Gastroesophageal sphincter (tissue), 4 donors: ENCODE measurements around the gene CD8B2. TPM values are rescaled to one million over a fixed set of nuclear protein-coding genes. Genes with fewer than 3 reads are reported as not detected.
A peak's percentile ranks its signal among the peaks of the same experiment; 100 is the strongest.
"Not testable (repeated sequence)": the region's sequence is repeated elsewhere in the genome, so short reads cannot be mapped to it uniquely, and the experiment has no call there.

Experiments used
- ATAC-seq: fragments of 150-250 bp; one replicate; pipeline ENCODE4 v1.9.1; 2016; ENCODE audit warnings: mild to moderate bottlenecking, moderate library complexity
- H3K27ac ChIP-seq, 4 donors: fragments of 200-600 bp; sonication (generic) in 3 of 4; 1 replicate in 3 of 4; 2 replicates in 1 of 4; pipeline ENCODE4 v1.5.1; 2016 to 2019
- H3K27me3 ChIP-seq: fragments of 200-600 bp; sonication (generic); one replicate; pipeline ENCODE4 v1.5.1; 2019
- H3K36me3 ChIP-seq, 2 donors: fragments of 200-600 bp; sonication (generic); one replicate each; pipeline ENCODE4 v1.5.1; 2019; ENCODE audit warnings: control low read depth in 1 of 2
- H3K4me1 ChIP-seq, 3 donors: fragments of 200-600 bp; sonication (generic); 1 replicate in 2 of 3; 2 replicates in 1 of 3; pipeline ENCODE4 v1.5.1; 2016 to 2019; ENCODE audit warnings: control low read depth in 2 of 3
- H3K4me3 ChIP-seq, 2 donors: fragments of 200-600 bp; sonication (generic); one replicate each; pipeline ENCODE4 v1.5.1; 2019; ENCODE audit warnings: mild to moderate bottlenecking in 1 of 2, moderate library complexity in 1 of 2
- H3K9me3 ChIP-seq, 3 donors: fragments of 200-600 bp; sonication (generic); one replicate each; pipeline ENCODE4 v1.5.1; 2017 to 2019; ENCODE audit warnings: control low read depth in 2 of 3
- EP300 ChIP-seq: sonication (generic); formaldehyde crosslinking; IDR thresholded peaks from one replicate; pipeline ENCODE4 v1.6.1; 2017; ENCODE audit warnings: antibody characterized with exemption, mild to moderate bottlenecking
- POLR2A ChIP-seq, 2 donors: fragments of 450-650 bp; IDR thresholded peaks; one replicate each; pipeline ENCODE4 v1.6.1; 2017; ENCODE audit warnings: antibody characterized with exemption in 2 of 2, mild to moderate bottlenecking in 2 of 2, moderate library complexity in 1 of 2
- POLR2AphosphoS5 ChIP-seq: sonication (generic); formaldehyde crosslinking; IDR thresholded peaks from one replicate; pipeline ENCODE4 v1.6.1; 2017; ENCODE audit warnings: antibody characterized with exemption
- WGBS, 2 donors: methylation state at CpG; one replicate each; pipeline ENCODE4 v1.1.5; 2018; ENCODE audit warnings: low coverage in 1 of 2; 5-methylcytosine and 5-hydroxymethylcytosine counted together
- total RNA-seq, 4 donors: library from RNA; depleted of rRNA; stranded (reverse); fragments of >200 nt; gene quantifications; one replicate each; pipeline ENCODE4 v1.1.0, GENCODE V29; 2016
- TF ChIP-seq, protein P1 (sequence below), 4 experiments: fragments of 200-600 bp in 2 of 4; fragments of 450-650 bp in 2 of 4; sonication (generic) in 1 of 4; IDR thresholded peaks; one replicate each; pipeline ENCODE4 v1.5.1; 2017 to 2019; ENCODE audit warnings: antibody characterized with exemption in 4 of 4, mild to moderate bottlenecking in 2 of 4, moderate library complexity in 2 of 4

The CD8B2 gene
- total RNA-seq, 4 donors from 2014 or later = 0.08 to 0.13 TPM; not detected in 2

GRCh38 chr2:106552921-106553320 lies 65.8 kb downstream of the CD8B2 start:
- H3K27ac ChIP-seq = no peak overlapping the region
- WGBS, 2 donors = 67 to 71% methylated on average over 3 to 6 of the region's 6 CpGs
- no peak overlapping the region for H3K4me3 ChIP-seq
- H3K36me3 ChIP-seq = no peaks in the 10 kb centered on the region
- no peaks in the 10 kb centered on the region for H3K9me3 ChIP-seq
- TF ChIP-seq POLR2A (IDR thresholded peaks at IDR 0.05) (no peak), EP300 (no peak), POLR2AphosphoS5 (no peak)
- TF ChIP-seq, protein P1, sequence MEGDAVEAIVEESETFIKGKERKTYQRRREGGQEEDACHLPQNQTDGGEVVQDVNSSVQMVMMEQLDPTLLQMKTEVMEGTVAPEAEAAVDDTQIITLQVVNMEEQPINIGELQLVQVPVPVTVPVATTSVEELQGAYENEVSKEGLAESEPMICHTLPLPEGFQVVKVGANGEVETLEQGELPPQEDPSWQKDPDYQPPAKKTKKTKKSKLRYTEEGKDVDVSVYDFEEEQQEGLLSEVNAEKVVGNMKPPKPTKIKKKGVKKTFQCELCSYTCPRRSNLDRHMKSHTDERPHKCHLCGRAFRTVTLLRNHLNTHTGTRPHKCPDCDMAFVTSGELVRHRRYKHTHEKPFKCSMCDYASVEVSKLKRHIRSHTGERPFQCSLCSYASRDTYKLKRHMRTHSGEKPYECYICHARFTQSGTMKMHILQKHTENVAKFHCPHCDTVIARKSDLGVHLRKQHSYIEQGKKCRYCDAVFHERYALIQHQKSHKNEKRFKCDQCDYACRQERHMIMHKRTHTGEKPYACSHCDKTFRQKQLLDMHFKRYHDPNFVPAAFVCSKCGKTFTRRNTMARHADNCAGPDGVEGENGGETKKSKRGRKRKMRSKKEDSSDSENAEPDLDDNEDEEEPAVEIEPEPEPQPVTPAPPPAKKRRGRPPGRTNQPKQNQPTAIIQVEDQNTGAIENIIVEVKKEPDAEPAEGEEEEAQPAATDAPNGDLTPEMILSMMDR (IDR thresholded peaks at IDR 0.05) = no peak
- no peaks in the 10 kb centered on the region for H3K4me1 ChIP-seq
- no peaks in the 10 kb centered on the region for H3K27me3 ChIP-seq
- no peak for ATAC-seq

DNA sequence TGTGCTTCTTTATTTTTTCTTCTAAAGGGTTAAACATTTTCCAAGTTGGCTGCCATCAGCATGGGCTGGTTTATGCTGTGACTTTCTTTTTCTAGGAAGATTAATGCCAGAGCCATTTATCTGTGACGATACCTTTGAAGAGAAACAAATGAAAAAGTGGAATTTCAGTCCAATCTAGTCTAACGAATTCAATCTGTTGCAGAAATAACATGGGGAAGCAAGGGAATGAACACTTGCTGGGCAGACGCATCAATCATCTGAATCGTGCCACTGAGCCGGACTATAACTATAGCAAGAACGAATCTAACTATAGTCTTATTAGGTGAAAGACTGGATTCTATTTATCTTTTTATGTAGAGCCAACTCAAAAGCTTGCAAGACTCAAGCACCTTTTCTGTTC lies 66.2 kb downstream of the CD8B2 start:
- TF ChIP-seq, protein P1 (IDR thresholded peaks at IDR 0.05) = no peak
- H3K9me3 ChIP-seq = no peaks in the 10 kb centered on the region
- no peaks in the 10 kb centered on the region for H3K36me3 ChIP-seq
- no peak overlapping the region for H3K27ac ChIP-seq
- no peaks in the 10 kb centered on the region for H3K4me1 ChIP-seq
- no peak overlapping the region for H3K4me3 ChIP-seq
- 58 to 65% methylated on average over 5 to 6 of the region's 6 CpGs for WGBS, 2 donors
- no peaks in the 10 kb centered on the region for H3K27me3 ChIP-seq
- no peak for ATAC-seq

- Histone ChIP-seq H3K9me3 (no peaks in the 10 kb centered on the region), H3K36me3 (no peaks in the 10 kb centered on the region), H3K4me3 (no peak overlapping the region), H3K27me3 (no peaks in the 10 kb centered on the region), H3K27ac (no peak overlapping the region), H3K4me1 (peaks cover 0 to 5% (median 0%) of the 10 kb centered on the region in 3 donors)
- TF ChIP-seq, protein P1 (IDR thresholded peaks at IDR 0.05) = no peak
- TF ChIP-seq EP300 (no peak), POLR2AphosphoS5 (no peak), POLR2A (IDR thresholded peaks at IDR 0.05) (no peak)
- no peak for ATAC-seq
- WGBS, 2 donors = 73 to 81% methylated on average over 5 to 6 of the region's 6 CpGs
Measured at GRCh38 chr2:106554411-106554810, 67.2 kb downstream of the CD8B2 start.

DNA sequence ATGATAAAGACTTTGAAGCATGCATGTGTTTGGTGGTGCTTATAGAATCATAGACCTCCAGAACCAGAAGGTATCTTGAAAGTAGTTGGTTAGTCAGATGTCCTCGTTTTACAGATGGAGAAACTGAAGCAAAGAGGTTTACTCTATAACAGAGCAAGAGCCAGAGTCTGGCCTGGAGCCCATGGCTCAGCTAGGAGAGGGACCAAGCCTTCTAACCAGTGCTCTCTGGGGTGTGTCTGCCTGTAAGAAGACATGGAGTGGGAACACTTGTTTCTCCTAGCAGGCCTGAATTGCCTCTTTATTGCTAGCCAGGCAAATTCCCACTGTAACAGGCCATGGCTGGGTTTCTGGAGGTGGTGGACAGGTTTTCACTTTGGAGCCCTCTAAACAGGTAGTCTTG lies 67.9 kb downstream of the CD8B2 start:
- H3K4me3 ChIP-seq = no peak overlapping the region
- no peak overlapping the region for H3K27ac ChIP-seq
- no peaks in the 10 kb centered on the region for H3K36me3 ChIP-seq
- no peaks in the 10 kb centered on the region for H3K27me3 ChIP-seq
- WGBS, 2 donors = 0% methylated on average over 1 of the region's 1 CpG
- no peak for TF ChIP-seq POLR2AphosphoS5
- TF ChIP-seq EP300 = no peak
- TF ChIP-seq, protein P1 (IDR thresholded peaks at IDR 0.05) = no peak
- TF ChIP-seq POLR2A (IDR thresholded peaks at IDR 0.05) = no peak
- peaks cover 0 to 10% (median 2%) of the 10 kb centered on the region in 3 donors for H3K4me1 ChIP-seq
- H3K9me3 ChIP-seq = no peaks in the 10 kb centered on the region
- no peak for ATAC-seq

DNA sequence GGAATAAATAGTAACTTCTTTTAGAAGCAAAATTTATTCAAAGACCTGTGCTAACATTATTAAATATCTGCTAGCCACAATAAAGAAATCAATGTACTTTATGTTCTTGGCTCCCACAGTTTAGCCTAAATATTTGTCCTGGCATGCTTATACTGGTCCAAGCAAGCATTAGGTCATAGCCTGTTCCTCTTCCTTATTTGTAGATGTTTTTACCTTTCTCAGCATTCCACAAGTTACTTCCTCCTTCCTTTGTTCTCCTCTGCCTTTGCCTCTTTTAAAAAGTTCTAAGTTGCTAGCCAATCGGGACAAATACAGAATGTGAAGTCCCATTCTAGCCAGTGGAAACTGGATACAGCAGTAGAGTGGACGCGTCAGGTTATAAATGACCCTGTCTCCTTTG lies 72.6 kb downstream of the CD8B2 start:
- 93% methylated on average over 3 of the region's 3 CpGs; no CpG with 5 or more reads in 1 of the 2 donors for WGBS, 2 donors
- H3K4me1 ChIP-seq = peaks cover 0 to 55% (median 21%) of the 10 kb centered on the region in 3 donors
- H3K27me3 ChIP-seq, ATAC-seq, H3K9me3 ChIP-seq, H3K4me3 ChIP-seq, H3K36me3 ChIP-seq: not testable (repeated sequence)
- peak overlapping the region in 3 of 4 donors; percentile 11 to 61 (median 42) for H3K27ac ChIP-seq
